Measurements from ENCODE around the gene DCUN1D2.
"Not testable (repeated sequence)": the region's sequence is repeated elsewhere in the genome, so short reads cannot be mapped to it uniquely, and the experiment has no call there.

Gene DCUN1D2

GRCh38 chr13:113490496-113491417, at the start of gene DCUN1D2:
Gene DCUN1D2, minus strand, starts transcription at chr13:113490711. Its CDS starts 42 bp downstream, at chr13:113490669.
- peak; percentile 97 for DNase-seq

DNA sequence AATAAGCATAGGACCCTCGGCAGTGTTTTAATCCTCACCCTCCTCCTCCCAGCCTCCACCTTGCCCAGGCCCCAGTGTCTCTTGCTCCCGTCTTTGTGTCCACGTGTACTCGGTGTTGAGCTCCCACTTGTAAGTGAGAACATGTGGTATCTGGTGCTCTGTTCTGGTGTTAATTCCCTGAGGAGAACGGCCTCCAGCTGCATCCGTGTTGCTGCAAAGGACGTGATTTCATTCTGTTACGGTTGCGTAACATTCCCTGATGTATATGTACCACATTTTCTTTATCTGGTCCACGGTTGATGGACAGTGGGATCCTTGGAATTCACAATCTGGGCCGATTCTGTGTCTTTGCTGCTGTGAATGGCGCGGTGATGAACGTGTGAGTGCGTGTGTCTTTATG, 49.3 kb upstream of the DCUN1D2 start:
- DNase-seq: no peak

DNA sequence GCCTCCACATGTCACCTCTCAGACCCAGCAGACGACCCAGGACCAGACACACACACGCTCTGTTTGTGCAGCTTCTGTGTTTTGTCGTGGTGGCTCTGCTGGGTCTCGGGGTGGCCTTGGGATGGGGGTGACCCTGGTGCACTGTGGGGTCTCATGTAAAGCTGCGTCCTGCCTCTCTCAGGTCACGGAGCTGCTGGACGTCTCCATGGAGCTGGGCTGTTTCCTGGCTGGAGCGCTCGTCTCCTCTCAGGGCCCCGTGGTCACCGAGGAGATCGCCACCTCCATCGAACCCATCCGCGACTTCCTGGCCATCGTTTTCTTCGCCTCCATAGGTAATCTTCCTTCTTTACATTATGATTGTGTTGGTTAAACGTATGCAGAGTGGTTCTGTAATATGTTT, 48.7 kb upstream of the DCUN1D2 start:
- DNase-seq: no peak

DNA sequence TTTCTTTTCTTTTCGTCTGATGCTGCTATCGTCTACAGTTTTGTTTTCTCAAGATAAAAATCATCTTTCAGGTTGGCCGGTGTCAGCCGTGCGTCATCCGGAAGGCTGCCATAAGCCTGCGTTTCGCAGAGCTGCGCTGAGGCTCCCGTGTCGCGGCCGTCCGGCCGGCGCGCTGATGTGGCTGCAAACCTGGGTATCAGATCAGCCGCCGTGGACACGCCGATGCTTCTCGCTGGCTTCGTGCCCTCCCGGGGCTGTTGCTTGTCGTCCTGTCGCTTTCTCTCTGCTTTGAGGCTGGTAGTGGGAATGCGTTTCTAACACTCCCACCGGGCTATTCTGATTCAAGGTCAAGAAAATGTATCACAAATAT, 48.2 kb upstream of the DCUN1D2 start:
- no peak for DNase-seq

DNA sequence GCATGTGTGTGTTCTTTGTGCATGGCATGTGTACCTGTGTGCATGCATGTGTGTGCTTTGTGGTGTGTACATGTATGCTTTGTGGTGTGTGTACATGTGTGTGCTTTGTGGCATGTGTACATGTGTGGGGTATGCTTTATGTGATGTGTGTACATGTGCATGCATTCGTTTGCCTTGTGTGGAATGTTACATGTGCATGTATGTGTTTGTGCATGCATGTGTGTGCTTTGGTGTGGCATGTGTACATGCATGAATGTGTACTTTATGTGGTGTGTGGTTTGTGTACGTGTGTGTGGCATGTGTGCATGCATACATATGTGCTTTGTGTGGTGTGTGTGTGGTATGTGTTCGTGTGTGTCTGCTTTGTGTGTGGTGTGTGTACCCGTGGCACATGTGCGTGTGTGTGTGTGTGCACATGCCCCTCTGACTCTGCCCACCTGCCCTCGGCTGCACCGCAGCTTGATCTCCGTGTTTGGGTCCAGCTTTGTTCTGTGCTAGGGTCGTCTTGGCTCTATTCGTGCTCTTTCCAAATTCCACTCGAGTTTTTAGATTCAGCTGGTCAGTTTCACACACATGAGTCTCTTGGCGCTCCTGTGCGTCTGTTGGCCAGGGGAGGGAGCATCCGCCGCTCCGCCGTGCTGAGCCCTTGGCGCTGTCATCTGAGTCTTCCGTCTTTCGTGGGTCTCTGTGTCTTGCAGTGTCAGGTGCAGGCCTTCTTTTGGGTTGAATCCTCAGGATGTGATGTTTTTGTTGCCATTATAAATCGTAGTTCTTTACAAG, 47.6 kb upstream of the DCUN1D2 start:
- no peak for DNase-seq

DNA sequence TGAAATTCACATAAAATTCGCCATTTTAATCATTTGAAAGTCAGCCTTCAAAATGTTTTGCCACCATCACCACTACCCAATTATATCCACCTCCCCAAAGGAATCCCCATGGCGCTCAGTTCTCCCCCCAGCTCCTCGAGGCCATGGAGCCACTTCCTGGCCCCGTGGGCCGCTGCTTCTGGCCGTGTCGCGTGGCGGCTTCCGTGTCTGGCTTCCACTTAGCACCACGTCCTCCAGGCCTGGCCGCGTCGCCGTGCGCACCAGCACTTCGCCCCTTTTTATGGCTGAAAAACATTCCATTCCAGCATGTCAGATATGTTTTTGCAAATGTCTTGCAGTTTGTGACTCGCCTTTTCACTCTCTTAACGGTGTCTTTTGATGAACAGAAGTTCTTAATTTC, 46.7 kb upstream of the DCUN1D2 start:
- no peak for DNase-seq

- DNase-seq: no peak
These were observed 46.1 kb upstream of the DCUN1D2 start for GRCh38 chr13:113536461-113537110.

DNA sequence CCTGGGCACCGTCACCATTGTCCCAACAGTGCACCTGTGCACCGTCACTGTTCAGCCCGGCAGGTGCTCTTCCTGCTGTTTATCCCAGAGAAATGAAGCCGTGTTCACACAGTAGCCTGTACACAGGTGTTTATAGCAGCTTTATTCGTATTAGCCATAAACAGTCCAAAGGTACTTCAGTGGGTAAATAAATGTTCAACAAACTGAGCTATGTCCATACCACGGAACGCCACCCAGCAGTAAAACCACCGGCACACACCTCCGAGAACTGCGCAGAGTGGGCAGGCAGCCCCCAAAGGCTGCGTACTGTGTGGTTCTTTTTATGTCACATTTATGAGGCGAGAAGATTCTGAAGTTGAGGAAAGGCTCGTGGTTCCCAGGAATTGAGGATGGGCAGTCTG, 44.9 kb upstream of the DCUN1D2 start:
- DNase-seq: no peak

DNA sequence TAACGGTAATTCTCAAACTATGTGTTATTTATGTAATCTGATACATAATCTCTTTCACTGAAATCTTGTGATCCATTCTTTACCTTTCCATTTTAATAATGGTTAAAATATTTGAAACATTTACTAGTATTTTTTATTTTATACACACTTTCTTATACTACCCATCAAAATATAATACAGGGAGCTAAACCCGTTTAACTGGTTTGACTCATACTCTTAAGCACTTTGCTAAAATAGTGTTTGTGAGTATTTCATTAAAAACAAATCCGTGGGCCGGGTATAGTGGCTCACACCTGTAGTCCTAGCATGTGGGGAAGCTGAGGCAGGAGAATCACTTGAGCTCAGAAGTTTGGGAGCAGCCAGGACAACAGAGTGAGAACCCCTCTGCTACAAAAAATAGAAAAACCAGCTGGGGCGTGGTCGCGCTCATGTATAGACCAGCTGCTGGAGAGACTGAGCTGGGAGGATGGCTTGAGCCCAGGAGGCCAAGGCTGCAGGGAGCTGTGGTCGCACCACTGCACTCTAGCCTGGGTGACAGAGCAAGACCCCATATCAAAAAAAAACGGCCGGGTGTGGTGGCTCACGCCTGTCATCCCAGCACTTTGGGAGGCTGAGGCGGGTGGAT, 43.8 kb upstream of the DCUN1D2 start:
- DNase-seq: no peak

GRCh38 chr13:113533161-113533840, 42.8 kb upstream of the DCUN1D2 start:
- no peak for DNase-seq

GRCh38 chr13:113532156-113532806, 41.8 kb upstream of the DCUN1D2 start:
- no peak for DNase-seq

DNA sequence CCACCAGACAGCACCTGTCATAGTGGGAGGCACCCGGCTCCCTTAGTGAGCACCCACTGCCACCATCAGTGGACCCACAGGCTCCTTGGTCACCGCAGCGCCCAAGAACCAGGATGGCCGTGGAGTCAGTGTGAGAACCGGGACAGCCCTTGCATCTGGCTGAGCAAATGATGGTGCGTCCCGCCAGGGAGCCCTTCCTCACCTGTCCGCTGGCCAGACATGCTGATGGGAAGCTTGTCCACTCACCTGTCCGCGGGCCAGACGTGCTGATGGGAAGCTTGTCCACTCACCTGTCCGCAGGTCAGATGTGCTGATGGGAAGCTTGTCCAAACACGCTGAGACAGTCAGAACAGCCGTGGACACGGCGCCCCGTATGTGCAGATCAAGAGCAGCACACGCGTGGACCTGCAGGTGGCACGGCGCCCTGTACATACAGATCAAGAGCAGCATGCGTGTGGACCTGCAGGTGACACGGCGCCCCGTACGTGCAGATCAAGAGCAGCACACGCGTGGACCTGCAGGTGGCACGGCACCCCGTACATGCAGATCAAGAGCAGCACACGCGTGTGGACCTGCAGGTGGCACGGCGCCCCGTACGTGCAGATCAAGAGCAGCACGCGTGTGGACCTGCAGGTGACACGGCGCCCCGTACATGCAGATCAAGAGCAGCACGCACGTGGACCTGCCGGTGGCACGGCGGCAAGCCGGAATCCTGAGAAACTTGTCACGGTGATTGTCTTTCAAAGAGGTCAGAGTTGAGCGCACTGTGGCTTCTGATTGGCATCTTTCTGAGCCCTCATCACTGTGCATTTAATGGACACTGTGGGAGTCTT, 40.7 kb upstream of the DCUN1D2 start:
- DNase-seq: no peak

- peak; percentile 99 for DNase-seq
These were observed 38.3 kb upstream of the DCUN1D2 start for GRCh38 chr13:113528813-113529180.

GRCh38 chr13:113528101-113528812, 37.7 kb upstream of the DCUN1D2 start:
- peak; percentile 99 for DNase-seq

DNA sequence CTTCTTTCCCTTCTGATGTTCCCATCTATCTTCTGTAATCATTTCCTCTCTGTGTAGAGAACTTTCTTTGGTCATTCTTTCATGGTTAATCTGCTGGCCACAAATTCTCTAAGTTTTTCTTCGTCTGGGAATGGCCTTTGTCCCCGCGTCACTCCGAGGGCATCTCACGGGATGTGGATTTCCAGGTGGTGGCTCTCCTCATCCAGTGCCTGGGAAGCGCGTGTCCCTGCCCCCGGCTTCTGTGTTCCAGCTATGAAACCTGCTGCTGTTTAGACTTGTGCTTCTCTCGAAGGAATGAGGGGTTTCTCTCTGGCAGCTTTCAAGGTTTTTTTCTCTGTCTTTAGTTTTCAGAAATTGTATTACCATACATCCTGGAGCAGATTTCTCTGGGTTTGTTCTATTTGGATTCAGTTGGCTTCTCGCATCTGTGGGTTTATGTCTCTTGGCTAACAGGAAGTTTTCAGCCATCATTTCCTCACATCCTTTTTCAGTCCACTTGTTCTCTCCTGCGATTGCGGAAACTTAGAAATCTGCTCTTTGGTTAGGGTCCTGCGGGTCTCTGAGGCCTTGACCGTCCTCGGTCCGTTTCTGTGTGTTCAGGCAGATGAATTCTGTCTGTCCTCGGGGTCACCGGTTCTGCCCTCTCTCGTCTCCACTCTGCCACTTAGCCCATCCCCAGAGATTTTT, 36.9 kb upstream of the DCUN1D2 start:
- DNase-seq: peak; percentile 94

DNA sequence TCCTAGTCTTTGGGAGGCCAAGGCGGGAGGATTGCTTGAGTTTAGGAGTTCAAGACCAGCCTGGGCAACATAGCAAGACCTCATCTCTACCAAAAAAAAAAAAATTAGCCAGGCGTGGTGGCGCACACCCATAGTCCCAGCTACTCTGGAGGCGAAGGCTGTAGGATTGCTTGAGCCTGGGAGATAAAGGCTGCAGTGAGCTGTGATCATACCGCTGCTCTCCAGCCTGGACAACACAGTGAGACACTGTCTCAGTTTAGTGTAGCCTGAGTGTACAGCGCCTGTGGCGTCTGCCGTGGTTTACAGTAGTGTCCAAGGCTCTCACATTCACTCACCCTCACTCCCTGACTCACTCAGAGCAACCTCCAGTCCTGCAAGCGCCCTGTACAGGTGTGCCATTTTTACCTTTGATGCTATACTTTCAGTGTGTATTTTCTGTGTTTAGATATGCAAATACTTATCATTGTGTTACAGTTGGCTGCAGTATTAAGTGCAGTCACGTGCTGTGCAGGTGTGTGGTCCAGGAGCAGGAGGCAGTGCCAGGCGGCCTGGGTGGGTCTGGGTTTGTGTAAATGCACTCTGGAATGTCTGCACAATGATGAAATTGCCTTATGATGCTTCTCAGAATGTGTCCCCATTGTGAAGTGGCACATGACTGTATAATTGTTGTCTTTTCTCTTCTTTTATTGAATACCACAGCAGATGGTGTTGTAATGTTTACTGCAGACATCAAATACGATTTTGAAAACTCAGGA, 36.1 kb upstream of the DCUN1D2 start:
- peak; percentile 91 for DNase-seq

DNA sequence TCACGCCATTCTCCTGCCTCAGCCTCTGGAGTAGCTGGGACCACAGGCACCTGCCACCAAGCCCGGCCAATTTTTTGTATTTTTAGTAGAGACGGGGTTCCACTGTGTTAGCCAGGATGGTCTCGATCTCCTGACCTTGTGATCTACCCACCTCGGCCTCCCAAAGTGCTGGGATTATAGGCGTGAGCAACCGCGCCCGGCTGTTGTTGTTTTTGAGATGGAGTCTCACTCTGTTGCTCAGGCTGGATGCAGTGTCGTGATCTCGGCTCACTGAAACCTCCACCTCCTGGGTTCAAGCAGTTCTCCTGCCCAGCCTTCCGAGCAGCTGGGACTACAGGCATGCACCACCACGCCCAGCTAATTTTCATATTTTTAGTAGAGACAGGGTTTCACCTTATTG, 31.9 kb upstream of the DCUN1D2 start:
- not testable (repeated sequence) for DNase-seq

GRCh38 chr13:113520571-113520970, 30.1 kb upstream of the DCUN1D2 start:
- DNase-seq: no peak

- DNase-seq: no peak
These were observed 29.0 kb upstream of the DCUN1D2 start for GRCh38 chr13:113519556-113519955.

Measured in DMS79 treated with DMSO at 0.1 percent for 48 hours (cell line).